ENCODE measurements around the gene SIL1. TPM values are rescaled to one million over a fixed set of nuclear protein-coding genes. Genes with fewer than 3 reads are reported as not detected.

Gene SIL1
- total and polyA plus RNA-seq, 2 of the 8 experiments (the other 6 are each of a cell fraction or from before 2014, with no cell fraction given), result 8.3 to 12.8 TPM

GRCh38 chr5:139050432-139050831 is 147.7 kb downstream of the SIL1 start:
- no peak overlapping the region for H3K18ac ChIP-seq (ENCODE audit: extremely low read depth, low read length)
- no peak overlapping the region for H3K4me2 ChIP-seq (ENCODE audit: insufficient read depth in 1 of 2, low read depth in 2 of 2, low read length in 2 of 2)
- H2BK12ac ChIP-seq (ENCODE audit: low read depth, low read length), result no peak overlapping the region
- DNase-seq (ENCODE audit: low read depth in 1 of 2, low spot score in 2 of 2), result no peak
- CTCF ChIA-PET (ENCODE audit: partially characterized antibody), result interaction anchor here (2.2 kb wide), 1 partner anchor 11 kb away, joined by 9 read pairs; no protein-coding TSS in a partner anchor
- H4K20me1 ChIP-seq (replicated peaks in 1 of 2; ENCODE audit: control insufficient read depth in 1 of 2, insufficient read depth in 2 of 2, low read length in 2 of 2), result no peaks in the 10 kb centered on the region
- H3K4ac ChIP-seq (replicated peaks; ENCODE audit: insufficient read length, low read depth, low read length), result no peak overlapping the region
- H4K5ac ChIP-seq (ENCODE audit: insufficient read length, low read depth, low read length), result no peak overlapping the region
- no peak overlapping the region for H3K23ac ChIP-seq (ENCODE audit: insufficient read length)
- H3K4me3 ChIP-seq (ENCODE audit: extremely low read depth in 1 of 4, insufficient read depth in 2 of 4, low read depth in 3 of 4, low read length in 4 of 4), result no peak overlapping the region
- no peak overlapping the region for H2BK15ac ChIP-seq (ENCODE audit: low read length)
- no peaks in the 10 kb centered on the region for H3K79me1 ChIP-seq (ENCODE audit: low read depth, low read length)
- H3K4me1 ChIP-seq (replicated peaks in 1 of 4; ENCODE audit: control insufficient read depth in 3 of 4, insufficient read depth in 4 of 4, low read length in 3 of 4), result peaks cover 0 to 3% (median 1%) of the 10 kb centered on the region in 4 experiments; a peak in 5 of 7 replicates
- H3K56ac ChIP-seq (replicated peaks; ENCODE audit: insufficient read length, low read depth, low read length), result no peak overlapping the region
- H2BK5ac ChIP-seq (ENCODE audit: low read depth, low read length), result no peak overlapping the region
- H3K9me3 ChIP-seq (ENCODE audit: insufficient read depth in 2 of 2, low read depth in 1 of 2, low read length in 1 of 2), result peaks cover 0 to 4% of the 10 kb centered on the region in 2 experiments; a peak in 2 of 4 replicates
- H2AFZ ChIP-seq (ENCODE audit: low read length), result no peak overlapping the region
- no peak overlapping the region for H4K91ac ChIP-seq (replicated peaks; ENCODE audit: insufficient read length, low read length)
- H4K8ac ChIP-seq (ENCODE audit: extremely low read depth, insufficient read depth, low read length), result no peak overlapping the region; the same call in 1 of the 2 replicates
- no peaks in the 10 kb centered on the region for H3K23me2 ChIP-seq (ENCODE audit: low read depth, low read length)
- no peaks in the 10 kb centered on the region for H3K79me2 ChIP-seq (ENCODE audit: control insufficient read depth in 1 of 2, insufficient read depth in 2 of 2, low read length in 2 of 2)
- H3K14ac ChIP-seq (ENCODE audit: insufficient read length), result no peak overlapping the region
- no peaks in the 10 kb centered on the region for H3K27me3 ChIP-seq (replicated peaks in 1 of 4; ENCODE audit: control insufficient read depth in 3 of 4, extremely low read depth in 1 of 4, insufficient read depth in 3 of 4, low read length in 3 of 4)
- H3K36me3 ChIP-seq (ENCODE audit: control insufficient read depth in 2 of 4, insufficient read depth in 4 of 4, low read length in 3 of 4), result no peaks in the 10 kb centered on the region
- FAIRE-seq, result no peak
- H3K9ac ChIP-seq (replicated peaks in 1 of 4; ENCODE audit: extremely low read depth in 1 of 4, low read depth in 3 of 4, low read length in 3 of 4), result no peak overlapping the region
- H2BK120ac ChIP-seq (replicated peaks; ENCODE audit: low read depth, low read length), result no peak overlapping the region
- TF ChIP-seq MAFK (IDR thresholded peaks at IDR 0.05; ENCODE audit: low read depth, low read length), result no peak
- no peak for TF ChIP-seq CHD1 (IDR thresholded peaks at IDR 0.05; ENCODE audit: low read depth, low read length)
- TF ChIP-seq TAF7 (optimal IDR thresholded peaks at IDR 0.05; ENCODE audit: borderline replicate concordance, low read depth, low read length), result no peak
- TF ChIP-seq RNF2 (IDR thresholded peaks at IDR 0.05; ENCODE audit: borderline replicate concordance, low read depth, low read length, missing control alignments, poor library complexity, severe bottlenecking), result no peak
- TF ChIP-seq CHD2 (IDR thresholded peaks at IDR 0.05; ENCODE audit: low read length), result no peak
- TF ChIP-seq CBX8 (IDR thresholded peaks at IDR 0.05; ENCODE audit: borderline replicate concordance, low read depth, low read length), result no peak
- no peak overlapping the region for H2BK20ac ChIP-seq (ENCODE audit: low read length)
- H3K27ac ChIP-seq (ENCODE audit: low read depth, low read length), result no peak overlapping the region
- no peak overlapping the region for H2AK5ac ChIP-seq (ENCODE audit: low read depth, low read length)
- POLR2A ChIA-PET (ENCODE audit: partially characterized antibody), result no interaction called here
